Pancreas (tissue), 10 donors: ENCODE results near the gene NFE2. TPM values are rescaled to one million over a fixed set of nuclear protein-coding genes. Genes with fewer than 3 reads are reported as not detected.

Source experiments
- ATAC-seq, 4 donors: fragments of 200-7000 bp; cut with Tn5 transposase; one replicate each; pipeline versions ENCODE4 v1.8.0 to v1.9.1; 2020; ENCODE audit warnings: mild to moderate bottlenecking in 4 of 4, moderate library complexity in 4 of 4
- DNase-seq, 6 donors: peaks; one replicate each; pipeline ENCODE4 v3.0.0-alpha.2; 2020
- FAIRE-seq: peaks from 2 replicates; lab custom pipeline; 2012; peaks lifted over from hg19 to GRCh38; lab: Jason Lieb, UNC
- H3K27ac ChIP-seq, 4 donors: fragments of 200-600 bp; sonication (generic); 1 replicate in 3 of 4; 2 replicates in 1 of 4; pipeline versions ENCODE4 v1.5.0 to v1.8.0; 2020
- H3K27me3 ChIP-seq, 4 donors: fragments of 200-600 bp; one replicate each; pipeline ENCODE4 v1.8.0; 2021
- H3K36me3 ChIP-seq, 3 donors: fragments of 200-600 bp; sonication (generic) in 1 of 3; one replicate each; pipeline versions ENCODE4 v1.5.0 to v1.8.0; 2020 to 2021
- H3K4me1 ChIP-seq, 3 donors: fragments of 200-600 bp; one replicate each; pipeline ENCODE4 v1.8.0; 2021
- H3K4me3 ChIP-seq, 4 donors: fragments of 200-600 bp; sonication (generic) in 2 of 4; one replicate each; pipeline versions ENCODE4 v1.5.0 to v1.8.0; 2020 to 2021
- H3K9me3 ChIP-seq, 4 donors: fragments of 200-600 bp; one replicate each; pipeline ENCODE4 v1.8.0; 2021
- CTCF ChIP-seq, 4 donors: fragments of 200-600 bp; sonication (generic) in 3 of 4; IDR thresholded peaks; one replicate each; pipeline versions ENCODE4 v1.5.0 to v1.8.0; 2021; ENCODE audit warnings: antibody characterized with exemption in 4 of 4
- WGBS, 2 donors: extraction: QIAGEN DNeasy Blood & Tissue Kit; methylation state at CpG; one replicate each; pipeline ENCODE4 v1.1.7; 2013; 5-methylcytosine and 5-hydroxymethylcytosine counted together
- intact Hi-C, 3 donors: fragments of 100-400 bp; cut with DNase I; formaldehyde crosslinking; loops; one replicate each; pipeline versions ENCODE4 v1.11.1 to v1.14.2; 2022
- polyA plus RNA-seq, 2 donors: library from polyadenylated mRNA; stranded (reverse); fragments of 200-250 nt; gene quantifications; one replicate each; pipeline ENCODE4 v1.2.3, GENCODE V29; 2013
- total RNA-seq, 6 donors: library from RNA; stranded (reverse); fragmentation: NEBNext Ultra II Directional in 4 of 6; extraction: Animal tissue kit (Norgen Biotek cat#: 25700) in 4 of 6; gene quantifications; one replicate each; pipeline versions ENCODE4 v1.2.1 to v1.2.4, GENCODE V29; 2021 to 2023
- donor health status: healthy with polysubstance abuse.
- donor health status: DM: no; HTN: no; CAD: no; lungs with moderate emphysema.
- donor health status: DM: no; HTN: no; CAD: no.
- donor health status: control.
- donor health status: control.
- donor health status: Bipolar disorder and iron deficiency.
- donor health status: DM: yes; HTN: yes; CAD: no.
- donor health status: DM: no; HTN: no; CAD: no.
- donor health status: DM: no; HTN: no; CAD: no.
- donor health status: DM: yes; HTN: yes; CAD: no.

The NFE2 gene
- total and polyA plus RNA-seq, 8 donors: 0.16 to 0.58 (median 0.34) TPM; not detected in 1

- WGBS, 2 donors: 72 to 77% methylated on average over 7 of the region's 7 CpGs
- TF ChIP-seq CTCF (IDR thresholded peaks at IDR 0.05): no peak
- H3K27ac ChIP-seq: no peak overlapping the region
- no peak overlapping the region for H3K4me3 ChIP-seq
- ATAC-seq: no peak
- DNase-seq: no peak
- intact Hi-C loops: no loop called here
- peaks cover 3 to 53% (median 32%) of the 10 kb centered on the region in 3 donors for H3K36me3 ChIP-seq
- peaks cover 11 to 26% (median 17%) of the 10 kb centered on the region in 3 donors for H3K4me1 ChIP-seq
- no peaks in the 10 kb centered on the region for H3K27me3 ChIP-seq
- no peak for FAIRE-seq
- H3K9me3 ChIP-seq: no peaks in the 10 kb centered on the region
Measured at GRCh38 chr12:54340846-54341245, 40.0 kb upstream of the NFE2 start.

- Histone ChIP-seq H3K4me1 (peaks cover 11 to 30% (median 17%) of the 10 kb centered on the region in 3 donors), H3K4me3 (no peak overlapping the region), H3K36me3 (peaks cover 0 to 33% (median 18%) of the 10 kb centered on the region in 3 donors), H3K9me3 (no peaks in the 10 kb centered on the region), H3K27ac (no peak overlapping the region), H3K27me3 (no peaks in the 10 kb centered on the region)
- no peak for TF ChIP-seq CTCF (IDR thresholded peaks at IDR 0.05)
- intact Hi-C loops: no loop called here
- DNase-seq (no peak), FAIRE-seq (no peak), ATAC-seq (no peak)
- WGBS, 2 donors: 68 to 71% methylated on average over 4 of the region's 4 CpGs
Measured at GRCh38 chr12:54338698-54339296, 38.0 kb upstream of the NFE2 start.

GRCh38 chr12:54337854-54338650 lies 37.2 kb upstream of the NFE2 start:
- H3K4me1 ChIP-seq: peaks cover 11 to 30% (median 17%) of the 10 kb centered on the region in 3 donors
- FAIRE-seq (no peak), ATAC-seq (peak; percentile 36 to 67 (median 57)), DNase-seq (peak in 1 of 6 donors; percentile 52)
- H3K4me3 ChIP-seq: no peak overlapping the region
- WGBS, 2 donors: 37 to 46% methylated on average over 3 of the region's 3 CpGs
- no peaks in the 10 kb centered on the region for H3K27me3 ChIP-seq
- intact Hi-C loops: no loop called here
- peaks cover 0 to 25% (median 12%) of the 10 kb centered on the region in 3 donors for H3K36me3 ChIP-seq
- H3K9me3 ChIP-seq: no peaks in the 10 kb centered on the region
- no peak for TF ChIP-seq CTCF (IDR thresholded peaks at IDR 0.05)
- peak overlapping the region in 2 of 4 donors; percentile 51 to 53 for H3K27ac ChIP-seq

- Histone ChIP-seq H3K27me3 (no peaks in the 10 kb centered on the region), H3K27ac (peak overlapping the region in 2 of 4 donors; percentile 51 to 53), H3K4me1 (peaks cover 11 to 30% (median 17%) of the 10 kb centered on the region in 3 donors), H3K36me3 (peaks cover 0 to 18% (median 5%) of the 10 kb centered on the region in 3 donors), H3K9me3 (no peaks in the 10 kb centered on the region), H3K4me3 (no peak overlapping the region)
- ATAC-seq: peak; percentile 55 to 77 (median 66)
- no peak for TF ChIP-seq CTCF (IDR thresholded peaks at IDR 0.05)
- no peak for FAIRE-seq
- DNase-seq: no peak
- intact Hi-C loops: no loop called here
- WGBS, 2 donors: 26 to 27% methylated on average over 3 of the region's 3 CpGs
Measured at GRCh38 chr12:54337280-54337842, 36.5 kb upstream of the NFE2 start.
